Astrocyte (in vitro differentiated cells and primary cell): Measurements from ENCODE around the gene TBC1D9.

Experiments
- CTCF ChIP-seq: IDR thresholded peaks from 2 replicates; pipeline ENCODE4 v1.5.1; 2011; ENCODE audit warnings: low read depth, mild to moderate bottlenecking, inconsistent platforms, low read length, moderate library complexity; ENCODE audit not compliant: insufficient read depth
- EZH2 ChIP-seq: IDR thresholded peaks from 2 replicates; pipeline ENCODE4 v1.6.1; 2012; ENCODE audit warnings: mild to moderate bottlenecking, low read length, inconsistent platforms; ENCODE audit not compliant: insufficient read depth

GRCh38 chr4:140681201-140681600 is 75.0 kb downstream of the TBC1D9 start:
- TF ChIP-seq EZH2 (no peak), CTCF (no peak)
